Upper lobe of left lung (tissue), 4 donors: ENCODE results near the gene TREH.

ENCODE experiments used
- POLR2A ChIP-seq, 4 donors: fragments of 450-650 bp; IDR thresholded peaks; one replicate each; pipeline ENCODE4 v1.5.1; 2016 to 2017; ENCODE audit warnings: antibody characterized with exemption in 4 of 4, mild to moderate bottlenecking in 2 of 4
- POLR2AphosphoS5 ChIP-seq, 2 donors: sonication (generic); formaldehyde crosslinking; IDR thresholded peaks; one replicate each; pipeline ENCODE4 v1.5.1; 2017; ENCODE audit warnings: antibody characterized with exemption in 2 of 2
- TF ChIP-seq, protein P1 (sequence below), 6 experiments: fragments of 450-650 bp in 4 of 6; fragments of 200-600 bp in 2 of 6; sonication (generic) in 2 of 6; IDR thresholded peaks; one replicate each; pipeline ENCODE4 v1.5.1; 2016 to 2019; ENCODE audit warnings: antibody characterized with exemption in 6 of 6

DNA sequence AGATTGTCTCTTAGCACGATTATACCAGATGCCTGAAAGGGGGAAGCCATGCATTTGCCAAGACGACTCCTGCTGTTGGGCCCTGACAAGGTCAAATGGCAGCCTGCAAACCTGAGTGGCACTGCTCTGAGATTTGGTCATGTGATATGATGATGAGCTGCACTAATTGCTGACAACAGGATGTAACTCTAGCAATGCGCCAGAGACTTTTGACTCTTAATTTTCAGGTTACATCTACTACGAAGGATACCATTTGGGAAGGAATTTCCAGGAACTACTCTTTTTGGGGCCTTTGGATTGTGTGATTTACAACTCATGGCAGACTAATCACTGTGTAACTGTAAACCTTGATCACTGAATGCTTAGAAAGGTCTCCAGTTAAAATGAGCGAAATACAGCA, 13.1 kb downstream of the TREH start:
- TF ChIP-seq POLR2A (IDR thresholded peaks at IDR 0.05), result no peak
- TF ChIP-seq, protein P1, sequence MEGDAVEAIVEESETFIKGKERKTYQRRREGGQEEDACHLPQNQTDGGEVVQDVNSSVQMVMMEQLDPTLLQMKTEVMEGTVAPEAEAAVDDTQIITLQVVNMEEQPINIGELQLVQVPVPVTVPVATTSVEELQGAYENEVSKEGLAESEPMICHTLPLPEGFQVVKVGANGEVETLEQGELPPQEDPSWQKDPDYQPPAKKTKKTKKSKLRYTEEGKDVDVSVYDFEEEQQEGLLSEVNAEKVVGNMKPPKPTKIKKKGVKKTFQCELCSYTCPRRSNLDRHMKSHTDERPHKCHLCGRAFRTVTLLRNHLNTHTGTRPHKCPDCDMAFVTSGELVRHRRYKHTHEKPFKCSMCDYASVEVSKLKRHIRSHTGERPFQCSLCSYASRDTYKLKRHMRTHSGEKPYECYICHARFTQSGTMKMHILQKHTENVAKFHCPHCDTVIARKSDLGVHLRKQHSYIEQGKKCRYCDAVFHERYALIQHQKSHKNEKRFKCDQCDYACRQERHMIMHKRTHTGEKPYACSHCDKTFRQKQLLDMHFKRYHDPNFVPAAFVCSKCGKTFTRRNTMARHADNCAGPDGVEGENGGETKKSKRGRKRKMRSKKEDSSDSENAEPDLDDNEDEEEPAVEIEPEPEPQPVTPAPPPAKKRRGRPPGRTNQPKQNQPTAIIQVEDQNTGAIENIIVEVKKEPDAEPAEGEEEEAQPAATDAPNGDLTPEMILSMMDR (IDR thresholded peaks at IDR 0.05), result no peak
- TF ChIP-seq POLR2AphosphoS5 (IDR thresholded peaks at IDR 0.05), result no peak
